ENCODE measurements around the gene PDSS2.

GRCh38 chr6:107246249-107246971, 213.0 kb downstream of the PDSS2 start:
- TF ChIP-seq CTCF (conservative IDR thresholded peaks at IDR 0.05; ENCODE audit: low read length) (no peak), EZH2phosphoT487 (IDR thresholded peaks at IDR 0.05; ENCODE audit: borderline replicate concordance) (no peak)
